ENCODE results near the gene FOSB. TPM values are rescaled to one million over a fixed set of nuclear protein-coding genes. Genes with fewer than 3 reads are reported as not detected.

The FOSB gene
- total and polyA plus RNA-seq, 9 of the 15 experiments (the other 6 are each of a cell fraction or from before 2014, with no cell fraction given), result 0.11 to 2.7 (median 0.73) TPM

- TF ChIP-seq MGA (IDR thresholded peaks at IDR 0.05) (no peak), FOXM1 (IDR thresholded peaks at IDR 0.05; ENCODE audit: low read depth) (no peak), FOXM1 (CRISPR knock-in tag; IDR thresholded peaks at IDR 0.05; ENCODE audit: low read depth) (no peak), TCF3 (CRISPR knock-in tag; IDR thresholded peaks at IDR 0.05) (no peak), RNF219 (CRISPR knock-in tag; IDR thresholded peaks at IDR 0.05) (no peak), ZNF511 (CRISPR knock-in tag; IDR thresholded peaks at IDR 0.05) (no peak), TAF9B (IDR thresholded peaks at IDR 0.05; ENCODE audit: partially characterized antibody) (no peak), SP2 (IDR thresholded peaks at IDR 0.05; ENCODE audit: extremely low read depth, low read depth, low read length, poor library complexity, severe bottlenecking) (no peak), ZBTB26 (CRISPR knock-in tag; IDR thresholded peaks at IDR 0.05) (no peak), ELF4 (CRISPR knock-in tag; IDR thresholded peaks at IDR 0.05) (no peak), KAT8 (IDR thresholded peaks at IDR 0.05; ENCODE audit: low read depth) (no peak)
Observed at GRCh38 chr19:45428384-45429231, 39.2 kb upstream of the FOSB start (continued).
